GM12874 (cell line): ENCODE measurements around the gene SERTM1.

ENCODE experiments used
- TF ChIP-seq, protein P1 (sequence below): IDR thresholded peaks from 2 replicates; pipeline ENCODE4 v1.5.1; 2011; ENCODE audit warnings: low read depth, mild to moderate bottlenecking, control low read depth, low read length, moderate library complexity; ENCODE audit not compliant: insufficient read depth

The SERTM1 gene

DNA sequence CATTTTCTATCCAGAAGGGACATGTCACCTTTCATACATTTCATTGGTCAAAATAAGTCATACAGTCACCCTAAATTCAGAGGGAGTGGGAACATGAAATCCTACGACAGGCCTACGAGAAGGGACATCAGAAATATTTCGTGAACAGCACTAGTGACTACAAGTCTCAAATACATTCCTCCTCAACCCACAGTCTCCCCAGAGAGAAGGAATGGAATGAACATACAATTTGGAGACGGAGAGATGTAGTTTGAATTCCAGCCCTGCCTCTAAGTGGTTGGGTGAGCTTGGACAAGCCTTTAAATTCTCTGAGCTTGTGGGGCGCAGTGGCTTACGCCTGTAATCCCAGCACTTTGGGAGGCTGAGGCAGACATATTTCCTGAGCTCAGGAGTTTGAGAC is 9.9 kb downstream of the SERTM1 start:
- TF ChIP-seq, protein P1, sequence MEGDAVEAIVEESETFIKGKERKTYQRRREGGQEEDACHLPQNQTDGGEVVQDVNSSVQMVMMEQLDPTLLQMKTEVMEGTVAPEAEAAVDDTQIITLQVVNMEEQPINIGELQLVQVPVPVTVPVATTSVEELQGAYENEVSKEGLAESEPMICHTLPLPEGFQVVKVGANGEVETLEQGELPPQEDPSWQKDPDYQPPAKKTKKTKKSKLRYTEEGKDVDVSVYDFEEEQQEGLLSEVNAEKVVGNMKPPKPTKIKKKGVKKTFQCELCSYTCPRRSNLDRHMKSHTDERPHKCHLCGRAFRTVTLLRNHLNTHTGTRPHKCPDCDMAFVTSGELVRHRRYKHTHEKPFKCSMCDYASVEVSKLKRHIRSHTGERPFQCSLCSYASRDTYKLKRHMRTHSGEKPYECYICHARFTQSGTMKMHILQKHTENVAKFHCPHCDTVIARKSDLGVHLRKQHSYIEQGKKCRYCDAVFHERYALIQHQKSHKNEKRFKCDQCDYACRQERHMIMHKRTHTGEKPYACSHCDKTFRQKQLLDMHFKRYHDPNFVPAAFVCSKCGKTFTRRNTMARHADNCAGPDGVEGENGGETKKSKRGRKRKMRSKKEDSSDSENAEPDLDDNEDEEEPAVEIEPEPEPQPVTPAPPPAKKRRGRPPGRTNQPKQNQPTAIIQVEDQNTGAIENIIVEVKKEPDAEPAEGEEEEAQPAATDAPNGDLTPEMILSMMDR, result no peak

DNA sequence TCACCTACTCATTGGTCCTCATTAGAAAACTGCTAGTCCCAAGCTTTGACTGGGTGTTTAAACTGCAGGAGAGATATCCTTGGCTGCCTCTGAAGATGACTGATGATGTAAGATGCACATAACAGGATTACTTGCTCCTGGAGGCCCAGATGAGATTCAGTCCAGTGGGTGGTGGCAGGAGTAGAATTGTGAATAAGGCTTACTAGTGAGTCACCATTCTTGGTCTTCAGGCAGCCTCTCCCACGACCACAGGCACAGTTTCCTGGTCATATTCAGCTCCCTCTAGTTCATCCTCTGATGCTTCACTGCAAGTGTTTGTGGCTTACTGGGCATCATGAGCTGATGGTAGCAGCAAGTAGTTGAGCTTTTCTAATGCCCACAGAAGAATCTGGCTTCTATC is 12.1 kb downstream of the SERTM1 start:
- TF ChIP-seq, protein P1, result no peak

DNA sequence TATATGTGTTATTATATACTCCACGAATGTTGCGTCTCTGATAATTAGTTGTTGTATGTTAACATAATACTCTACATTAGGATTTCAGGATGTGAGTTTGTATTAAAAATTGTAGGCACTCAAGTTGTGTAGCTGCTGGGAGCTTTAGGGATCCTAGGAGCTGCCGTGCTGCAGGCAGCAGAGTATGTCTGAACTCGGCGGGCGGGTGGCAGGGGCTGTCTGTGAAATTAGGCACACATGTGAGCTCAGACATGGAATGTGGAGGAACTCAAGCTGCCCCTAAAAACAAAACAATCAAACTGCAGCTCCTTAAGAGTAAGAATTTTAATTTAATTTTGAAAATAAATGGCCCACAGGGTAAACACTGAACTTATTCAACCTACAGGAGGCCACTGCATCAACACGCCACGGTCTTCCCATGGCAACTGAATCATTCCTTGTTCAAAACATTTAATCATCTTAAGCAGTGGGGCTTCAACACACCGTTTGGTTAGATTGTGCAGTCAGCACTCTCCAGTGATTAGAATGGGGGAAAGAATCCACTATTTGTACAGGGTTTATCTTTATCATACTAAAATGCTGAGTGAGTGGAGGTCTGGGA is 22.7 kb downstream of the SERTM1 start:
- TF ChIP-seq, protein P1, result no peak

DNA sequence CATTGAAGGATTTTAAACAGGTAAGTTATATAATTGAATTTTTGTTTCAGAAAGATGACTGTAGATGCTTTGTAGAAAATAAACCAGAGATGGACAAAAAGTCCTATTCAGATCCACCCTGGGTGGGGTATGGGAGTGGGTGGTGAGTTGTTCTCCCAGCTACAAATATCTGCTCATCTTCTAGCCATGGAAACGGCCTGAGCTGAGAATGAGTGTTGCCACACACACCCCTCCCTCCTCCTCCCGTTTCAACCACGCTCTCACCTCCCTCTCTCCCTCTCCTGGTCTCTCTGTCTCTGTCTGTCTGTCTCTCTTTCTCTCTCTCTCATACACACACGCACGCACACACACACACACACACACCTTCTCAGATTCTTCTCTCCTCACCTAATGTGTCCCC is 26.4 kb downstream of the SERTM1 start:
- TF ChIP-seq, protein P1, result no peak

DNA sequence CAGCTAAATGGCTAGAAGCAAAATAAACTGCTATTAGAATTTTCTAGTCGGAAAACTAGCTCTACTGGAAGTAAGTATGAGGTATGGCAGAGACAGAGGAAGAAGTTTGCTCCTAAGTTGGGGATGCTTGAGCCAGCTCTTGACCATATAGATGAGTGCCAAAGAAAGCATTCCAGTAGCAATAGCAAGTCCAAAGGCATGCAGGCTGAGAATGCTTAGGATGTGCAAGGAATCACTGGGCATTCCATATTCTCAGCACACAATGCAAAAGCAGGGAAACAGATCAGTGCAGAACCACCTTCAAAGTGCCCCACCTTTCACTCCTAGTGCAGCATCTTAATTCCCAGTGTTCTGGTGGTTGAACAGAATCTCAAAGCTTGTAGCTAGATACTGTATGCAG is 32.9 kb downstream of the SERTM1 start:
- TF ChIP-seq, protein P1, result no peak

DNA sequence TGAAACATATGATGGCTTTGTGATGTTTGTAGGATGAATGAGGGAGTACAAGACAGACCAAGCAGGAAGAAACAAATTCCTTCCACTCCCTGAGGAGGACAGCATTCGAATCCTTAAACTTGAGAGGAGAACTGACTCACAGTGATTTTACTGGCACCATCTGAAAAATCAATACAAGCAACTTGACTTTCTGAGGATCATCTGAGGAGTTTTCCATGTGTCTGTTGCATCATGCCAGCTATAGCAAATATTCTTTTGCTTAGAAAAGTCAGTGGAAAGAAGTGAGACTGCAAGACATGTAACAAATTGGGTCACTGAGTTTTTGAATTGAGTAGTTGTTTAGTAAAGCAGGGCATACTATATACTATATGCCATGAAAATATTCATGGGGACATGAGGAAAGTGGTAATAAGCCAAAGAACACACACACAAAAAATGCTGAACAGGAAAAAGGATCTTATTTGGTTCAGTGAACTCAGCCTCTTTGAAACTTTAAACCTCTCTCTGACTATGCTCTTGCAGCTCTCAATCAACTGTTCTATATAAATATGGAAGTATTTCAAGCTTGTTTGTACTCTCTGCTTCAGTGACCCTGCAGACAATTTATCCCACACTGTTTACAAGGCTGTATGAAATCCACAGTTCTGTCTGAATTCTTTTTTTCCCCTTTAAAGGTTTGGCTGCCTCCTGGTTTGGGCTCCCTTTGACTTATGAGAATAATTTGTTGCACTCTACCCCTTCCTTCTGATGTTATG is 35.5 kb downstream of the SERTM1 start:
- TF ChIP-seq, protein P1, result no peak

DNA sequence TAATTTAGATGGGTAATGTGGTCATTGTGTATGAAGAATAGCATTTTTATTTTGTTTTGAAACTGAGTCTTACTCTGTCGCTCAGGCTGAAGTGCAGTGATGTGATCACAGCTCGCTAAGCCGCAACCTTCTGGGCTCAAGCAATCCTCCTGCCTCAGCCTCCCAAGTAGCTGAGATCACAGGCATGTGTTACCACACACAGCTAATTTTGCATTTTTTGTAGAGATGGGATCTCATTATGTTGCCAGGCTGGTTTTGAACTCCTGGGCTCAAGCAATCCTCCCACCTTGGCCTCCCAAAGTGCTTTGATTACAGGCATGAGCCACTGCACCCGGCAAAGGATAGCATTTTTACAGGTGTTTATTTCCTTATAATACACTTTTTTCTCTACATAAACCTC is 36.6 kb downstream of the SERTM1 start:
- TF ChIP-seq, protein P1, result no peak
